Neural cell (in vitro differentiated cells): ENCODE data around the gene IZUMO1R.

ENCODE experiments used
- CTCF ChIP-seq: fragments of 450-650 bp; IDR thresholded peaks from 2 replicates; pipeline ENCODE4 v1.5.1; 2014; ENCODE audit warnings: antibody characterized with exemption, mild to moderate bottlenecking, moderate library complexity; ENCODE audit not compliant: poor library complexity, severe bottlenecking
- EZH2 ChIP-seq: fragments of 200-600, 300-800 bp; shearing (Covaris generic), sonication (generic); IDR thresholded peaks from 2 replicates; pipeline ENCODE4 v1.6.1; 2014; ENCODE audit warnings: antibody characterized with exemption, low read length, borderline replicate concordance, mild to moderate bottlenecking; ENCODE audit not compliant: insufficient read depth, poor library complexity, severe bottlenecking
- MXI1 ChIP-seq: fragments of 450-650 bp; conservative IDR thresholded peaks from 2 replicates; pipeline ENCODE4 v1.6.1; 2014; ENCODE audit warnings: antibody characterized with exemption, mild to moderate bottlenecking; ENCODE audit not compliant: poor library complexity, severe bottlenecking
- REST ChIP-seq: IDR thresholded peaks from 2 replicates; pipeline ENCODE4 v1.6.1; 2012; ENCODE audit warnings: borderline replicate concordance

- TF ChIP-seq REST (no peak), CTCF (no peak), EZH2 (no peak), MXI1 (no peak)
These were observed 24.3 kb downstream of the IZUMO1R start for GRCh38 chr11:94328587-94329080.
